Measurements from ENCODE around the gene EYA4.

EYA4 gene

GRCh38 chr6:133289733-133290306 is 48.7 kb downstream of the EYA4 start:
- Histone ChIP-seq H3K9ac (ENCODE audit: low read length) (no peak overlapping the region), H3F3A (ENCODE audit: insufficient read depth, low read length) (no peaks in the 10 kb centered on the region), H3K79me2 (ENCODE audit: low read length) (no peaks in the 10 kb centered on the region)

GRCh38 chr6:133290930-133291329 is 49.8 kb downstream of the EYA4 start:
- Histone ChIP-seq H3K9me2 (replicated peaks; ENCODE audit: insufficient read depth, low read length) (no peaks in the 10 kb centered on the region), H2AFZ (ENCODE audit: low read length) (no peak overlapping the region), H3K36me3 (replicated peaks; ENCODE audit: insufficient read depth, low read length) (no peaks in the 10 kb centered on the region), H4K20me1 (ENCODE audit: insufficient read depth, low read length) (no peaks in the 10 kb centered on the region), H3K4me2 (ENCODE audit: low read depth, low read length) (no peak overlapping the region), H3K4me3 (ENCODE audit: low read length) (no peak overlapping the region), H3K27ac (ENCODE audit: low read length) (no peak overlapping the region), H3K9ac (ENCODE audit: low read length) (no peak overlapping the region), H3F3A (ENCODE audit: insufficient read depth, low read length) (no peaks in the 10 kb centered on the region), H3K4me1 (ENCODE audit: low read length) (no peaks in the 10 kb centered on the region), H3K27me3 (replicated peaks; ENCODE audit: insufficient read depth, low read length) (no peaks in the 10 kb centered on the region), H3K9me3 (replicated peaks; ENCODE audit: insufficient read depth, low read length) (no peaks in the 10 kb centered on the region), H3K79me2 (ENCODE audit: low read length) (no peaks in the 10 kb centered on the region)
- no peak for DNase-seq
- no peak for TF ChIP-seq EZH2 (optimal IDR thresholded peaks at IDR 0.05; ENCODE audit: low read depth, low read length)
- TF ChIP-seq EZH2phosphoT487 (IDR thresholded peaks at IDR 0.05; ENCODE audit: low read length): no peak
- TF ChIP-seq, protein P1, sequence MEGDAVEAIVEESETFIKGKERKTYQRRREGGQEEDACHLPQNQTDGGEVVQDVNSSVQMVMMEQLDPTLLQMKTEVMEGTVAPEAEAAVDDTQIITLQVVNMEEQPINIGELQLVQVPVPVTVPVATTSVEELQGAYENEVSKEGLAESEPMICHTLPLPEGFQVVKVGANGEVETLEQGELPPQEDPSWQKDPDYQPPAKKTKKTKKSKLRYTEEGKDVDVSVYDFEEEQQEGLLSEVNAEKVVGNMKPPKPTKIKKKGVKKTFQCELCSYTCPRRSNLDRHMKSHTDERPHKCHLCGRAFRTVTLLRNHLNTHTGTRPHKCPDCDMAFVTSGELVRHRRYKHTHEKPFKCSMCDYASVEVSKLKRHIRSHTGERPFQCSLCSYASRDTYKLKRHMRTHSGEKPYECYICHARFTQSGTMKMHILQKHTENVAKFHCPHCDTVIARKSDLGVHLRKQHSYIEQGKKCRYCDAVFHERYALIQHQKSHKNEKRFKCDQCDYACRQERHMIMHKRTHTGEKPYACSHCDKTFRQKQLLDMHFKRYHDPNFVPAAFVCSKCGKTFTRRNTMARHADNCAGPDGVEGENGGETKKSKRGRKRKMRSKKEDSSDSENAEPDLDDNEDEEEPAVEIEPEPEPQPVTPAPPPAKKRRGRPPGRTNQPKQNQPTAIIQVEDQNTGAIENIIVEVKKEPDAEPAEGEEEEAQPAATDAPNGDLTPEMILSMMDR (IDR thresholded peaks at IDR 0.05; ENCODE audit: low read length): no peak

More at GRCh38 chr6:133289733-133290306, 48.7 kb downstream of the EYA4 start:
- no peak for DNase-seq
- no peak overlapping the region for H3K27ac ChIP-seq (ENCODE audit: low read length)
- H3K27me3 ChIP-seq (replicated peaks; ENCODE audit: insufficient read depth, low read length): no peaks in the 10 kb centered on the region
- no peak overlapping the region for H3K4me3 ChIP-seq (ENCODE audit: low read length)
- no peaks in the 10 kb centered on the region for H3K36me3 ChIP-seq (replicated peaks; ENCODE audit: insufficient read depth, low read length)
- H3K9me3 ChIP-seq (replicated peaks; ENCODE audit: insufficient read depth, low read length): no peaks in the 10 kb centered on the region
- no peak overlapping the region for H3K4me2 ChIP-seq (ENCODE audit: low read depth, low read length)
- no peaks in the 10 kb centered on the region for H3K9me2 ChIP-seq (replicated peaks; ENCODE audit: insufficient read depth, low read length)
- no peak for TF ChIP-seq EZH2 (optimal IDR thresholded peaks at IDR 0.05; ENCODE audit: low read depth, low read length)
- TF ChIP-seq EZH2phosphoT487 (IDR thresholded peaks at IDR 0.05; ENCODE audit: low read length): no peak
- TF ChIP-seq, protein P1 (IDR thresholded peaks at IDR 0.05; ENCODE audit: low read length): no peak
- H2AFZ ChIP-seq (ENCODE audit: low read length): no peak overlapping the region
- H4K20me1 ChIP-seq (ENCODE audit: insufficient read depth, low read length): no peaks in the 10 kb centered on the region
- H3K4me1 ChIP-seq (ENCODE audit: low read length): no peaks in the 10 kb centered on the region

GRCh38 chr6:133291671-133292070 is 50.5 kb downstream of the EYA4 start:
- Histone ChIP-seq H3F3A (ENCODE audit: insufficient read depth, low read length) (no peaks in the 10 kb centered on the region), H3K9me2 (replicated peaks; ENCODE audit: insufficient read depth, low read length) (no peaks in the 10 kb centered on the region), H3K79me2 (ENCODE audit: low read length) (no peaks in the 10 kb centered on the region), H3K27me3 (replicated peaks; ENCODE audit: insufficient read depth, low read length) (no peaks in the 10 kb centered on the region), H3K27ac (ENCODE audit: low read length) (no peak overlapping the region), H2AFZ (ENCODE audit: low read length) (no peak overlapping the region), H3K36me3 (replicated peaks; ENCODE audit: insufficient read depth, low read length) (no peaks in the 10 kb centered on the region), H3K4me1 (ENCODE audit: low read length) (no peaks in the 10 kb centered on the region), H3K4me2 (ENCODE audit: low read depth, low read length) (no peak overlapping the region), H4K20me1 (ENCODE audit: insufficient read depth, low read length) (no peaks in the 10 kb centered on the region), H3K4me3 (ENCODE audit: low read length) (no peak overlapping the region), H3K9ac (ENCODE audit: low read length) (no peak overlapping the region), H3K9me3 (replicated peaks; ENCODE audit: insufficient read depth, low read length) (no peaks in the 10 kb centered on the region)
- TF ChIP-seq, protein P1 (IDR thresholded peaks at IDR 0.05; ENCODE audit: low read length): no peak
- no peak for TF ChIP-seq EZH2phosphoT487 (IDR thresholded peaks at IDR 0.05; ENCODE audit: low read length)
- no peak for TF ChIP-seq EZH2 (optimal IDR thresholded peaks at IDR 0.05; ENCODE audit: low read depth, low read length)
- DNase-seq: no peak

Measured in MM.1S (cell line).